IMR-90 (cell line): ENCODE data around the gene SUN5.

ENCODE experiments used
- BHLHE40 ChIP-seq: fragments of 150-350 bp; IDR thresholded peaks from 2 replicates; pipeline ENCODE4 v1.6.1; 2016; ENCODE audit warnings: mild to moderate bottlenecking, low read depth, low read length
- CTCF ChIP-seq: conservative IDR thresholded peaks from 2 replicates; pipeline ENCODE4 v1.5.1; 2012; ENCODE audit warnings: mild to moderate bottlenecking, low read depth, low read length, improper control_type of control experiment
- MAFK ChIP-seq: IDR thresholded peaks from 2 replicates; pipeline ENCODE4 v1.6.1; 2012; ENCODE audit warnings: low read depth, low read length, improper control_type of control experiment
- POLR2A ChIP-seq: IDR thresholded peaks from 2 replicates; pipeline ENCODE4 v1.6.1; 2012; ENCODE audit warnings: mild to moderate bottlenecking, low read depth, low read length
- RFX5 ChIP-seq: IDR thresholded peaks from 2 replicates; pipeline ENCODE4 v1.8.0; 2012; ENCODE audit warnings: low read depth, mild to moderate bottlenecking, low read length, moderate library complexity
- SMC3 ChIP-seq: fragments of 150-350 bp; IDR thresholded peaks from 2 replicates; pipeline ENCODE4 v1.6.1; 2016; ENCODE audit warnings: low read depth, mild to moderate bottlenecking, antibody characterized with exemption, low read length, moderate library complexity

- TF ChIP-seq RFX5 (no peak), BHLHE40 (no peak), CTCF (no peak), POLR2A (no peak), MAFK (no peak), SMC3 (no peak)
Measured at GRCh38 chr20:32968478-32969241, 35.6 kb downstream of the SUN5 start.
